HG03378 (cell line): ENCODE results near the gene HAPLN3.

Experiments used
- ATAC-seq: cut with Tn5 transposase; IDR thresholded peaks from one replicate; pipeline ENCODE4 v1.9.1; 2021; ENCODE audit warnings: mild to moderate bottlenecking, moderate library complexity; ENCODE audit not compliant: unreplicated experiment

Gene HAPLN3

DNA sequence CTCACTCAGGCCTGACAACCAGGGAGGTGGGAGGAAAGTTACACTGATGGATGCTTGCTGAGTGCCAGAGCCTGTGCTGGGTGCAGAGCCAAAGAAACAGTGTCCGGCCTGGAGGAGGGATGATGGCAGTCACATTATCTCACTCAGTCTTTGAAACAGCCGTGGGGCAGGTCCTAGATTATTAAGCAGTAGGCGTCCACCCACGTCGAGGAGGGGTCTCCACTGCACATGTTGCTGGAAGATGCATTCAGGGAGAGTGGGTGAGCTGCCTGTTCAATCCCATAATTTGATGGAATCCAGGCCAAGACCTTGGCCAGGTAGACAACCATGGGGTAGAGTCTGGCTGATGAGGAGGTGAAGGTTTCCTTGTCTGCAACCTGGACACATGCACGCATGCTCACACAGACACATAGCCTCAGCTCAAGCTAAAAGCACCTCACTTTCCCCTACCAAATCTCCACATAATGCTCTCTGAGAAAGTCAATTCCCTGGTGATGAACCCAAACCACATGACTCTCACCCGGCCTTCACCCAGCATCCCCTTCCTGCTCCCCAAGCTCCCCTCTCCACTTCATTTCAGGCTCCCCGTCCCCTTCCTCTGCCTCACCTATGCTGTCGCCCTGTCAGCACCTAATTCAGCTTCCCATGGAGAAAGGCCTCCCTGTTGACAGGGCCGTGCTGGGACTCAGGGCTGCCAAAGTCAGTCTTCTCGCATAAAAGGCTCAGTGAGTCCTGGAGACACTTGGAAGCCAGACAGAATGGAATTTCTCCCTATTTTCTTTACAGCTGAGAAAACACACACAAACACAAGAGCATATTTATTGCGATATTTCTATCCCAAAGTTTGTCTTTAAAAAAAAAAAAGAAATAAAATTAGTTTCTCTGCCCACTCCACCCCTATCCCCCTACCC lies 62.3 kb downstream of the HAPLN3 start:
- ATAC-seq, result no peak

DNA sequence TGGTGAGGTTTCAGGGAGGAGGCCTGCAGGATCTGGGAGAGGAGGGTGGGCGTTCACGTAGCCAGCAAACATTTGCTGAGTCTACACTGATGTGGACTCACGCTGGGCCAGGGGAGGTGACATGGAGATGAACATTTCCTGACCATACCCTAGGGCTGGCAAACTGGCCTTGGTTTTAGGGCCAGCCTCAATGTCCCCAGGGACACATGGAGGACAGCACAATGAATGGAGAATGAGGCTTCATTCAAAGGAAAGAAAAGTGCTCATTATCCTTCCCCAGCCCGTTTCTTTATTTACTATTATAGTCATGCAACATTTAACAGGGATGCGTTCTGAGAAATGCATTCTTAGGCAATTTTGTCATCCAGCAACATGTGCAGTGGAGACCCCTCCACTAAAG lies 65.3 kb downstream of the HAPLN3 start:
- ATAC-seq, result no peak

DNA sequence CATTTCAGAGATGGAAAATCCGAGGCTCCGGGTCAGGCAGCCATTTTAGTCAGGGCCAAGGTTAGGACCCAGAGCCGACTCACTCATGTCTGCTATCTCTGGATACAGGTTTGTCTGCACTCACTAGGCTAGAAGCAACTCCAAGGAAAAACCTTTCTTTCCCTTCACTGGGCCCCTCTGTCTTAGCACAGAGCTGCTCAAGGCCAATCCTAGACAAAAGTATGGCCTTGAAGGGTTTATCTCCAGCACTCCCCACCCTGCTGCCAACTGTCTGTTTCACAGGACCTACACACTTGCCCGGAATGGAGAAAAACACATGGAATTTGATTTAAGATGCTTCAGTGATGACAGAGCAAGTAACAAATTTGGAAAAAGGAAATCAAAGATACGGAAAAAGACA lies 66.6 kb downstream of the HAPLN3 start:
- ATAC-seq, result no peak
